Activated T-helper 2 cell treated with anti-CD3 and anti-CD28 coated beads, Interferon-gamma antibody, Interleukin-2, Interleukin-4, amounts not matched to agents 10 μg/mL and 5 μg/mL and 100 μg/mL, durations not matched to agents 14 hours and 24 hours and 36 hours (primary cell): ENCODE measurements around the gene M1AP. TPM values are rescaled to one million over a fixed set of nuclear protein-coding genes. Genes with fewer than 3 reads are reported as not detected.

Experiments used
- DNase-seq: peaks from one replicate; pipeline ENCODE4 v3.0.0; 2021; ENCODE audit warnings: low spot score
- H3K27ac Mint-ChIP-seq: one replicate; pipeline ENCODE4 v1.8.0; 2021; ENCODE audit warnings: mixed read lengths
- H3K27me3 Mint-ChIP-seq: one replicate; pipeline ENCODE4 v1.8.0; 2021; ENCODE audit warnings: low read depth, mixed read lengths
- H3K36me3 Mint-ChIP-seq: one replicate; pipeline ENCODE4 v1.8.0; 2021; ENCODE audit warnings: low read depth, mixed read lengths
- H3K4me1 Mint-ChIP-seq: one replicate; pipeline ENCODE4 v1.8.0; 2021; ENCODE audit warnings: low read depth, mixed read lengths
- H3K4me3 Mint-ChIP-seq: one replicate; pipeline ENCODE4 v1.8.0; 2021; ENCODE audit warnings: low read depth, mild to moderate bottlenecking, moderate library complexity, mixed read lengths
- H3K9me3 Mint-ChIP-seq: one replicate; pipeline ENCODE4 v1.8.0; 2021; ENCODE audit warnings: mixed read lengths
- intact Hi-C: fragments of 100-400 bp; cut with micrococcal nuclease; formaldehyde crosslinking; loops from one replicate; pipeline ENCODE4 v1.15.1; 2023
- total RNA-seq: library from RNA; stranded (reverse); gene quantifications from 2 replicates; pipeline ENCODE4 v1.2.3, GENCODE V29; 2022

Gene M1AP, protein sequence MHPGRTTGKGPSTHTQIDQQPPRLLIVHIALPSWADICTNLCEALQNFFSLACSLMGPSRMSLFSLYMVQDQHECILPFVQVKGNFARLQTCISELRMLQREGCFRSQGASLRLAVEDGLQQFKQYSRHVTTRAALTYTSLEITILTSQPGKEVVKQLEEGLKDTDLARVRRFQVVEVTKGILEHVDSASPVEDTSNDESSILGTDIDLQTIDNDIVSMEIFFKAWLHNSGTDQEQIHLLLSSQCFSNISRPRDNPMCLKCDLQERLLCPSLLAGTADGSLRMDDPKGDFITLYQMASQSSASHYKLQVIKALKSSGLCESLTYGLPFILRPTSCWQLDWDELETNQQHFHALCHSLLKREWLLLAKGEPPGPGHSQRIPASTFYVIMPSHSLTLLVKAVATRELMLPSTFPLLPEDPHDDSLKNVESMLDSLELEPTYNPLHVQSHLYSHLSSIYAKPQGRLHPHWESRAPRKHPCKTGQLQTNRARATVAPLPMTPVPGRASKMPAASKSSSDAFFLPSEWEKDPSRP
- not detected in 2 replicates for total RNA-seq

DNA sequence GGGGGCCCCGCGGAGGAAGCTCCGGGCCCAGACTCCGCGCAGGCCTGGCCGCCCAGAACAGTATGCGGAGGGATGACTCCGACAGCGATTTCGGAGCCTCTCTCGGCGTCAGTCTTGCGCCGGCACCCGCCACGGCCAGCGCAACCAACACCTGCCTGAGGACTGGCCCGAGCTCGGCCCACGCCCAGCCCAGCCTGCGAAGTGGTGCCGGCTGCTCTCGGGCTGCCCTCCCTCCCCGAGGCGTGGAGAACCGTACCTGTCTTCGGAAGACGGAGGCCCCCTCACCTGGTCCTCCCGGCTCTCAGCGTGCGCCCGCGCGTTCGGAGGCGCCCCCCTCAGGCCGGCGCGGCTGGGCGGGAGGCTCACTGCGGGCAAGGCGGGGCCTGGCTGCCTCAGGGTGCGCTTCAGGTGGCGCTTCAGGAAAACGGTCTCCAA is at the start of gene M1AP:
Gene M1AP (minus strand): TSS at position 322 of the 435 bp plus-strand sequence. CDS start 8,055 bp downstream, outside the sequence.
- intact Hi-C loops, result no loop called here
- no peak for DNase-seq
- Mint-ChIP-seq H3K27ac (no peak within 1 kb of the TSS), H3K27me3 (peaks cover 33% of the 10 kb centered on the region), H3K4me3 (peak within 1 kb of the TSS; percentile 9), H3K4me1 (peaks cover 9% of the 10 kb centered on the region), H3K9me3 (no peaks in the 10 kb centered on the region), H3K36me3 (no peaks in the 10 kb centered on the region)

DNA sequence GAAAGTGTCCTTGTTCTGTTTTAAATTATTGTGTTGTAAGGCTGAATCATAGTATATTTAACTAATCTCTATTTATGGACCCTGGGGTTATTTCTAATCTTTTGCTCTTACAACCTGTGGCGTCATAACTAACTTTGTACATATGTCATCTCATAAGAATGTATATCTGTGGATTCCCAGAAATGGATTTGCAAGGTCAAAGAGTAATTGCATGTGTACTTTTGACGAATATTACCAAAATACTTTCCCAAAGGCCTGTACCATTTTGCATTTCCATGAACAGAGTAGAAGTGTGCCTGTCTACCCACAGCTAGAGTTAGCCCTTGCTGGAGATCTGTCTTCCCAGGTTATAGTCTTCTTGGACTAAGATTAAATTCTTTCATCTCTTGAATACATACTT is 48.7 kb upstream of the M1AP start:
- Mint-ChIP-seq H3K27ac (no peak overlapping the region), H3K27me3 (peaks cover 19% of the 10 kb centered on the region), H3K4me3 (no peak overlapping the region), H3K36me3 (no peaks in the 10 kb centered on the region), H3K9me3 (no peaks in the 10 kb centered on the region), H3K4me1 (no peaks in the 10 kb centered on the region)
- no peak for DNase-seq
- intact Hi-C loops, result no loop called here

DNA sequence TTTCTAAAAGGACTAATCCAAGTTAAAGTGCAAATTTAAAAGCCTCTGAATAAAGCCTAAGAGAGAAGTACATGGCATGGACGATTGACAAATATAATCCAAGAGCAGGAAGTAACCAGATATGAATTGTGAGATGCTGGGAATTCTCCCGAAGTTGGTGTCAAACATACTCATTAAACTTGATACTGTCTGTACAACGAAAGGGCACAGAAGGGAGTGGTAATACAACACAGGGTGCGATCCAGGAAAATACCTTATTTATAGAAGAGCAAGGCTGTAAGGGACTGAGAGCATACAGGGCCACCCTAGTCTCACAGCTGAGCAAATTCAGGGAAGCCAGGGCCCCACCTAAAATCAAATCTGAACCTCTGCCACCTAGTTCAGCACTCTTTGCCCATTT is 47.5 kb upstream of the M1AP start:
- no peak for DNase-seq
- H3K9me3 Mint-ChIP-seq, result no peaks in the 10 kb centered on the region
- H3K4me3 Mint-ChIP-seq, result no peak overlapping the region
- peaks cover 19% of the 10 kb centered on the region for H3K27me3 Mint-ChIP-seq
- no peak overlapping the region for H3K27ac Mint-ChIP-seq
- H3K4me1 Mint-ChIP-seq, result no peaks in the 10 kb centered on the region
- no peaks in the 10 kb centered on the region for H3K36me3 Mint-ChIP-seq
- intact Hi-C loops, result no loop called here

DNA sequence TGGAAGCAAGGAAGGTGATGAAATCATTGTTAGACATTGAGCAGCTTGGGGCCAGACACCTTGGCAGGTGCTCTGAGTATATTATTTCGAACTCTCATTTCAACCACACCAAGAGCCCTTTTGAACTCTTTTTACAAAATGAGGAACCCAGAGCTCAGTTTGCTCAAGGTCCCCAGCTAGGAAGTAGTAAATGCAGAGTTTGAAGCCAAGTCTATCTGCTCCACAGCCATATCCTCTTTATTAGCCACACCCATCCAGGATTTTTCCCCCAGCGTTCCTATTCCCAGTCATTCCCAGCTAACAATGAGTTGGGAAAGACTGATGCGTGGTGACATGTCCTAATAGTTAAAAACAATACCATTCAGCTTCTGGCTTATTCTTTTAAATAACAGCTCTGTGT is 46.2 kb upstream of the M1AP start:
- intact Hi-C loops, result loop anchor here (5.0 kb wide), 1 partner anchor 708 kb away; no protein-coding TSS in a partner anchor
- peaks cover 19% of the 10 kb centered on the region for H3K27me3 Mint-ChIP-seq
- DNase-seq, result no peak
- no peaks in the 10 kb centered on the region for H3K4me1 Mint-ChIP-seq
- H3K4me3 Mint-ChIP-seq, result no peak overlapping the region
- no peaks in the 10 kb centered on the region for H3K9me3 Mint-ChIP-seq
- H3K36me3 Mint-ChIP-seq, result no peaks in the 10 kb centered on the region
- H3K27ac Mint-ChIP-seq, result no peak overlapping the region

DNA sequence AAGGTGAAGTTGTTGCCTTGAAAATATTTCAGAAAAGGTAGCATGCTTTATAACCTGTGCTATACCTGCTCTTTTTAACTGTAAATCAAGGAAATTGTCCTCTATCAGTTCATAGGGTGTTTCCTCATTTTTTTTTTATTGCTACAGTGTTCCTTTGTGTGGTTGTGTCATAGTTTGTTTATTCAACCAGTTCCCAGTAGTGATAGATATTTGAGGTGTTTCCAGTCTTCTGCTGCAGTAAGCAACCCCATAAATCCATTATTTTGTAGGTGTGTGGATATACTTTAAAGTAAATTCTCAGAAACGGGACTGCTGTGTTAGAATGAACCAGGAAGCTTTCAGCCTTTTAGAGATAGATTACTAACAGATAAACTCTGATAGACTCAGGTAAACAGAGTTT is 45.5 kb upstream of the M1AP start:
- H3K27me3 Mint-ChIP-seq, result peaks cover 19% of the 10 kb centered on the region
- DNase-seq, result no peak
- H3K27ac Mint-ChIP-seq, result no peak overlapping the region
- no peaks in the 10 kb centered on the region for H3K36me3 Mint-ChIP-seq
- no peaks in the 10 kb centered on the region for H3K4me1 Mint-ChIP-seq
- intact Hi-C loops, result loop anchor here (5.0 kb wide), 1 partner anchor 709 kb away; no protein-coding TSS in a partner anchor
- H3K9me3 Mint-ChIP-seq, result no peaks in the 10 kb centered on the region
- no peak overlapping the region for H3K4me3 Mint-ChIP-seq

GRCh38 chr2:74693213-74693612 is 45.1 kb upstream of the M1AP start:
- H3K27ac Mint-ChIP-seq, result no peak overlapping the region
- H3K4me1 Mint-ChIP-seq, result no peaks in the 10 kb centered on the region
- no peak for DNase-seq
- no peak overlapping the region for H3K4me3 Mint-ChIP-seq
- no peaks in the 10 kb centered on the region for H3K36me3 Mint-ChIP-seq
- intact Hi-C loops, result loop anchor here (5.0 kb wide), 1 partner anchor 709 kb away; no protein-coding TSS in a partner anchor
- no peaks in the 10 kb centered on the region for H3K9me3 Mint-ChIP-seq
- H3K27me3 Mint-ChIP-seq, result peaks cover 19% of the 10 kb centered on the region

GRCh38 chr2:74691929-74692328 is 43.8 kb upstream of the M1AP start:
- DNase-seq, result no peak
- Mint-ChIP-seq H3K36me3 (no peaks in the 10 kb centered on the region), H3K4me1 (no peaks in the 10 kb centered on the region), H3K4me3 (no peak overlapping the region), H3K27ac (no peak overlapping the region), H3K9me3 (no peaks in the 10 kb centered on the region), H3K27me3 (peaks cover 22% of the 10 kb centered on the region)
- intact Hi-C loops, result loop anchor here (5.0 kb wide), 1 partner anchor 710 kb away; no protein-coding TSS in a partner anchor

GRCh38 chr2:74690571-74690970 is 42.4 kb upstream of the M1AP start:
- DNase-seq, result no peak
- Mint-ChIP-seq H3K27ac (no peak overlapping the region), H3K36me3 (no peaks in the 10 kb centered on the region), H3K9me3 (no peaks in the 10 kb centered on the region), H3K4me1 (no peaks in the 10 kb centered on the region), H3K4me3 (no peak overlapping the region), H3K27me3 (peaks cover 22% of the 10 kb centered on the region)
- intact Hi-C loops, result loop anchor here (1.0 to 5.0 kb wide), 2 partner anchors 186 to 712 kb away; no protein-coding TSS in a partner anchor

GRCh38 chr2:74689671-74690070 is 41.5 kb upstream of the M1AP start:
- H3K36me3 Mint-ChIP-seq, result no peaks in the 10 kb centered on the region
- no peaks in the 10 kb centered on the region for H3K9me3 Mint-ChIP-seq
- intact Hi-C loops, result loop anchor here (1.0 to 5.0 kb wide), 2 partner anchors 187 to 713 kb away; no protein-coding TSS in a partner anchor
- no peak overlapping the region for H3K27ac Mint-ChIP-seq
- no peak overlapping the region for H3K4me3 Mint-ChIP-seq
- no peak for DNase-seq
- H3K4me1 Mint-ChIP-seq, result no peaks in the 10 kb centered on the region
- peaks cover 22% of the 10 kb centered on the region for H3K27me3 Mint-ChIP-seq

DNA sequence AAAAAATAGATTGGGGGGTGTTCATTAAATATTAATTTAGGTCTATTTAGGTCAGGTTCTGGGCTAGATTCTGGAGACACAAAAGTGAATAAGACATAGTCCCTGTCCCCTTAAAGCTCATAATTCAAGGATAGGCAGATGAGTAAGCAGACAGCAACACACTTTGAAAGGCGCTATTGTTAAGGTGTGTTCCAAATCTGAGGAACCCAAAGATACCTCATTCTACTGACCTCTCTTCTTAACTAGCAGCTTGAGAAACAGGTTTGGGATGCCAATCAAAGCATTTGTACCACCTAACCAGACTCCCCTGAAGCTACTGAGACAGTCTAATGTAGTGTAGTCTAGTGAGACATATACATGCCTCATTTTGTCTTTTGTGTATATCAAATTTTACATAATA is 40.8 kb upstream of the M1AP start:
- Mint-ChIP-seq H3K4me1 (no peaks in the 10 kb centered on the region), H3K27ac (no peak overlapping the region), H3K4me3 (no peak overlapping the region), H3K27me3 (peaks cover 22% of the 10 kb centered on the region), H3K9me3 (no peaks in the 10 kb centered on the region), H3K36me3 (no peaks in the 10 kb centered on the region)
- no peak for DNase-seq
- intact Hi-C loops, result no loop called here

DNA sequence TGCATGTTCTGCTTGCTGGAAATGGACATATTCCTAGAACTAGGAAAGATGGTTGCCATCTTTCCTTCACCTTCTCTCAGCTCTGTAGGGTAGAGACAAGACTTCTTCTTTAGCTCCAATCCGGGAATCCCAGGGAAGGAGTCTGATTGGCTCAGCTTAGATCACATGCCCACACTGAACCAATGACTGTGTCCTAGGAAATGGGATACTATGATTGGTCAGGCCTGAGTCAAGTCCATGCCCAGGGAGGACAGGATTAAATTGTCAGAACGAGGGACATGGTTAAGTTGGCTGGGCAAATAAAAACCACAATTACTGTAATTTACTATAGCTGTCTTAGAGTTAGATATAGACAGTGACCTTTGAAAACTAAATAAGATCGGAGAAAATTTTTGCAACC is 37.3 kb upstream of the M1AP start:
- no peak for DNase-seq
- Mint-ChIP-seq H3K4me1 (no peaks in the 10 kb centered on the region), H3K36me3 (no peaks in the 10 kb centered on the region), H3K27me3 (peaks cover 10% of the 10 kb centered on the region), H3K4me3 (no peak overlapping the region), H3K27ac (no peak overlapping the region), H3K9me3 (no peaks in the 10 kb centered on the region)
- intact Hi-C loops, result no loop called here

GRCh38 chr2:74682501-74682900 is 34.4 kb upstream of the M1AP start:
- H3K27ac Mint-ChIP-seq, result no peak overlapping the region
- H3K4me3 Mint-ChIP-seq, result no peak overlapping the region

DNA sequence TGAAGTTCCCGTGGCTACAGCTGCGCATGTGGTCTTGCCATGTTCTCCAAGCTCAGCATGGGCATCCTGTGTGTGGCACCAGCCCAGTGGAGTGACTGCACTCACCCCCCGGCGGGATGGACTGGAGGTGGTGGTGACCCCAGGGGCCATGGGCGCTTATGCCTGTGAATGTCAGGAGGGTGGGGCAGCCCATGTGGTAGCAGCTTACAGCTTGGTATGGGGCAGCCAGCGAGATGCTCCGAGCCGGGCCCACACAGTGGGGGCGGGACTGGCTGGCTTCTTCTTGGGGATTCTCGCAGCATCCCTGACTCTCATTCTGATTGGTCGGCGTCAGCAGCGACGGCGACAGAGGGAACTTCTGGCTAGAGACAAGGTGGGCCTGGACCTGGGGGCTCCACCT is 31.5 kb upstream of the M1AP start:
- no peak for DNase-seq
- H3K27me3 Mint-ChIP-seq, result no peaks in the 10 kb centered on the region
- H3K9me3 Mint-ChIP-seq, result no peaks in the 10 kb centered on the region
- H3K4me3 Mint-ChIP-seq, result no peak overlapping the region
- no peaks in the 10 kb centered on the region for H3K36me3 Mint-ChIP-seq
- H3K27ac Mint-ChIP-seq, result no peak overlapping the region
- H3K4me1 Mint-ChIP-seq, result no peaks in the 10 kb centered on the region
- intact Hi-C loops, result no loop called here

More at GRCh38 chr2:74682501-74682900, 34.4 kb upstream of the M1AP start:
- DNase-seq, result no peak
- intact Hi-C loops, result no loop called here
- Mint-ChIP-seq H3K27me3 (peaks cover 4% of the 10 kb centered on the region), H3K4me1 (no peaks in the 10 kb centered on the region), H3K9me3 (no peaks in the 10 kb centered on the region), H3K36me3 (no peaks in the 10 kb centered on the region)
